Dedifferentiated amniotic fluid mesenchymal stem cell (primary cell): ENCODE data around the gene TAC3.
"Not testable (repeated sequence)": the region's sequence is repeated elsewhere in the genome, so short reads cannot be mapped to it uniquely, and the experiment has no call there.

ENCODE experiments used
- DNase-seq: peaks from one replicate; pipeline ENCODE4 v3.0.0-alpha.2; 2016; ENCODE audit errors: extremely low spot score

Gene TAC3

DNA sequence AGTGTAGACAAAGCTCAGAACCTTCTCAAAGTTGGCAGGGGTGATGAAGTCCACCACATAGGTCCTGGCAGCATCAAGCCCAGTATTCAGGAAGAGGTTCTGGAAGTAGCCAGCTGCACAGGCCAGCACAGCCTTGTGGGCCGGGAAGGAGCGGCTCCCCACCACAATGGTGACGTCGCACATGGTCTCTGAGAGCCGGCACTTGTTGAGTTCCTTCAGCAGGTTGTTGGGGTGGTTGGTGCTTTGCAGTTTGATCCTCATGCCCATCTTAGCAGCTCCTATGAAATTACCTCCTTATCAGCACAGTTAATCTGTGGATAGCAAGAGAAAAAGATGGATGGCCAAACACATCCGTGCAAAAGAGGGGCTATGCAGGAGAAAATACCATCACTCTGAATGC is 11.7 kb downstream of the TAC3 start:
- no peak for DNase-seq

DNA sequence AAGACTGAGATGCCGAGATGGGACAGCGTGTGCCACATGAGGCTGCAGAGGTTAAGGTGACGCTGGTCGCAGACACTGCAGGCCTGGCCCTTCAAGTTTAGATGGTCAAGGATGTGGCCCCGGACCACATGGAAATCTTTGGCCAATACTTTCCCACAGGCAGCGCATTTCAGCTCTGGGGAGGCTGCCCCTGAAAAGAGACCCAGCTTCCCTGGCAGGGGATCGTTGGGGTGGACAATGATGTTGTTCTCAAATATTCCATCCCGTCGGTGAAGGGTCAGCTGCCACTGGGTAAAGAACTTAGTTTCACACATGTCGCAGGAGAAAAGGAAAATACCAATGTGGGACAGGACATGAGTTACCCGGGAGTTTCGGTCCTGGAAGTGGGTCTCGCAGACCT is 12.9 kb downstream of the TAC3 start:
- DNase-seq = no peak

DNA sequence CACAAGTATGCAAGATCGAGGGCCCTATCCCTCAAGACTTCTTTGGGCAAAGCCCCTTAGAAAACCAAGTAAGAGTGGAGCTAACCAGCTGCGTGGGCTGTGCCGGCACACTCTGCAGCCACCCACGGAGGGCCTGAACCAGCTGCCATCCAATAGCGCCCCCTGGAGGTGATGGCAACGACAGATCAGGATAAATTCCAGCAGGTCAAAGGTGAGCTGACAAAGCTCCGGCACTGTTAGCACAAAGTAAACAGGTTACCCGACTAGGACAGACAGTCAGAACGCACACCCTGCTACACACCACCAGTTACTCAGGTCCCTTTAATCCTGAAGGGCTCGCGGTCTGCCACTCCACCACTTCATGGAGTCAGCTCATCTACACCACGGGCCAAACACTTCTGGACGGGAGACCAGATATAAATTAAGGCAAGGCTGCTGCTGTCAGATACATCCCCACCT is 14.9 kb downstream of the TAC3 start:
- DNase-seq = no peak

DNA sequence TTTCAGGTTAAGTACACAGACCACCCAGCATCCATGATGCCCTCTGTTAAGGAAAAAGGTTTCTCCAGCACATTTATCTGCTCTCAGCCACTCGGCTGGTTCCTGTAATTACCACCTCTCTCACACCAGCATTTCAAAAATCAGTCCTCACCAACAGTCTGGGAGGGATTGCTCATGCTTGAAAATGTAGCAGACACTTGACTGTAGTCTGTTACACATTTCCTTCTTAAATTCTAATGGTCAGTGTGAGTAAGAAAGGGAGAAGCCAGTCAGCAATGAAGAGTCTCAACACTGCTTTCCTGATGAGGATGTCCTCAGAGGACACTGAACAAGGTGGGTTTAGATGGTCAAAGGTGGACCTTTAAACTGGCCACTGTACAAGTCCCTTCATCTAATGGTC is 15.9 kb downstream of the TAC3 start:
- no peak for DNase-seq

DNA sequence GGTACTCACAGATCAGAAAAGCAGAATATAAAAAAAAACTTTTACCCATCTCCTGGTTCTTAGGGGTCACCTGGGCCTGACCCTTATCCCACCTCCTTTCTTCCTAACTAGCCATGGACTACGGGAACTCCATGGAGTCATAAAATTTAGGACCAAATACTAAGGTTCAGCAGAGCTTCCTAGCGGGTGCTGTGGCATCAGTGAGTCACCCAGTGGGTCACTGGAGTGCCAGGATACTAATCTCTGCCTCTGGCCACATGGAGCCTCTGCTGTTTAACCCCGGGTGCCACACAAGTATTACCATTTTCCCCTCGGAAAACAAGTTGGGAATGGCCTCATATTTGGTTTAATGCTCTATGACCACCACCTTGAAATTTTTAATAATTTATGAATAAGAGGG is 16.9 kb downstream of the TAC3 start:
- no peak for DNase-seq

DNA sequence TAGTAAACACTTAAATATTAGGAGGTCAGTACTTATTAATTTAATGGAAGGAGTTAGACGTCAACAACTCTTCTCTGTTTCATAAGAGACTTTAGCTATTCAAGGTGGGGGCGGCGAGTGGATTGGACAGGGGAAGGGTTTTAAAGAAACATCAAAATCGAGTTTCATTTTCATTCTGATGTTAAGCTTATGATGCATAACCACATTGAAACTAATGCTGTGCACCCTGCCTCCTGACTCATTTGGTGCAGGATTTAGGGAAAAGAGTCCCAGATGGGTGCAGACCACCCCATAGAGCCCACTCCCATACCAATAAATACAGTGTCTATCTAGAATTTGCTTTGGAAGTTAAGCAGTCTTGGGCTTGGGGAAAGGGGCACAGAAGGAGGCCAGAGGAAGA is 17.3 kb downstream of the TAC3 start:
- DNase-seq = no peak

DNA sequence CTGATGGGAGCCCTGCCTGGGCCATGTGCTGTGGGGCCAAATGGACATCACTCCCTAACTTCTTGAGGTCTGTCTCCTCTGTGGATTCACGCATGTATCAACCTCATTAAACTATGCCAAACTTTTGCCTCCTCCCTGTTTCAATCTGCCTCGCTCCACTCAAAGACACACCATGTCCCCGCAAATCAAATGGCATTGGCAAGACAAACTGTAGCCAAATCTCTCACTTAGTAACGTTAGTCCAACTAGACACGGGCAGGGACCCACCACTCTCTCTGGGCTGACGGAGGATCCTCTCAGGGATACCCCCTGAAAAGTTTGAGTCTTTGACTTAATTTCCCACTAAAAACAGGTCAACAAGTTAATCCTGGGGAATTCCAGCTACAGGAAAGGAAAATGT is 18.0 kb downstream of the TAC3 start:
- DNase-seq = no peak

DNA sequence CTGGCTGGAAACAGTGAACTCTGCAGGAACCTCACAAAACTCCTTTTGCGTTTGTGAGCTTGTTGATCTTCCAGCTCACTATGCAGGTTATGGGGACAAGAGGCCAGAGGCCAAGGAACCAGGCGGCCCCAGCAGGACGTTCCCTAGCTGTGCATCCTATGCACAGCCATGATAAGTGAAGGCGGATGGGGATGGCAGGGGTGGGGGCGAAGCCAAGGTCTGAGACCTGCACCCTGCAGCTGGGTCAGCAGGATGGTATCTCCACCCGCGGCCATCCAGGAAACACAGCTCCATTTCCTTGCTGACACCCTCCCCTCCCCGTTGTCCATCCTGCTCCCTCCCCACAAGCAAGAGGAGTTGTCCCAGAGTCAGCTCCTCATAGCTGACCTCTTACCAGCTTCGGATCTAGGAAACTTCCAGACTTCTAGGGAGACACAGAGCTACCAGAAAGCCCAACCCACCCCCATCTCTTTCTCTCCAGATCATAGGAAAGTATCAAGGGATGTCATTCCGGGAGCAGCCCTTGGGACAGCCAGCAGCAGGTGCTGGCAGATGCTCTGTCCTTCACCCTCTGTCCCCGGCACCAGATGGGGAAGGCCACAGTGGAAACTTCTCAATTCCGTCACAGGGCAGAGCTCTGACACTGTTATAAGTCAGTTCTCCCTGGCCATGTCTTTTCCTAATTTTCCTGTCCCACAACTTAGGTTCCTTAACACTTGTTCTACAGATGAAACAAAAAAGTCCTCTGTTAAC is 19.4 kb downstream of the TAC3 start:
- no peak for DNase-seq

DNA sequence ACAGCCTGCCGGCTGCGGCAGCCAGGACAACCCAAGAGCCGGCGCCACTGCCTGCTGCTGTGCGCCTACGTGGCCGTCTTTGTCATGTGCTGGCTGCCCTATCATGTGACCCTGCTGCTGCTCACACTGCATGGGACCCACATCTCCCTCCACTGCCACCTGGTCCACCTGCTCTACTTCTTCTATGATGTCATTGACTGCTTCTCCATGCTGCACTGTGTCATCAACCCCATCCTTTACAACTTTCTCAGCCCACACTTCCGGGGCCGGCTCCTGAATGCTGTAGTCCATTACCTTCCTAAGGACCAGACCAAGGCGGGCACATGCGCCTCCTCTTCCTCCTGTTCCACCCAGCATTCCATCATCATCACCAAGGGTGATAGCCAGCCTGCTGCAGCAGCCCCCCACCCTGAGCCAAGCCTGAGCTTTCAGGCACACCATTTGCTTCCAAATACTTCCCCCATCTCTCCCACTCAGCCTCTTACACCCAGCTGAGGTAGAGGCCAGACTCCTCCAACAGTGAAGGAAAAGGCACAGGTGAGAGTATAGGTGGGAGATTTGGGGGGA is 20.3 kb downstream of the TAC3 start:
- DNase-seq = no peak

DNA sequence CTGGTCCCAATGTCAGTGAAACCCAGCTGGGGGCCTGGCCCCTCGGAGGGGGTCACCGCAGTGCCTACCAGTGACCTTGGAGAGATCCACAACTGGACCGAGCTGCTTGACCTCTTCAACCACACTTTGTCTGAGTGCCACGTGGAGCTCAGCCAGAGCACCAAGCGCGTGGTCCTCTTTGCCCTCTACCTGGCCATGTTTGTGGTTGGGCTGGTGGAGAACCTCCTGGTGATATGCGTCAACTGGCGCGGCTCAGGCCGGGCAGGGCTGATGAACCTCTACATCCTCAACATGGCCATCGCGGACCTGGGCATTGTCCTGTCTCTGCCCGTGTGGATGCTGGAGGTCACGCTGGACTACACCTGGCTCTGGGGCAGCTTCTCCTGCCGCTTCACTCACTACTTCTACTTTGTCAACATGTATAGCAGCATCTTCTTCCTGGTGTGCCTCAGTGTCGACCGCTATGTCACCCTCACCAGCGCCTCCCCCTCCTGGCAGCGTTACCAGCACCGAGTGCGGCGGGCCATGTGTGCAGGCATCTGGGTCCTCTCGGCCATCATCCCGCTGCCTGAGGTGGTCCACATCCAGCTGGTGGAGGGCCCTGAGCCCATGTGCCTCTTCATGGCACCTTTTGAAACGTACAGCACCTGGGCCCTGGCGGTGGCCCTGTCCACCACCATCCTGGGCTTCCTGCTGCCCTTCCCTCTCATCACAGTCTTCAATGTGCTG is 21.0 kb downstream of the TAC3 start:
- no peak for DNase-seq

DNA sequence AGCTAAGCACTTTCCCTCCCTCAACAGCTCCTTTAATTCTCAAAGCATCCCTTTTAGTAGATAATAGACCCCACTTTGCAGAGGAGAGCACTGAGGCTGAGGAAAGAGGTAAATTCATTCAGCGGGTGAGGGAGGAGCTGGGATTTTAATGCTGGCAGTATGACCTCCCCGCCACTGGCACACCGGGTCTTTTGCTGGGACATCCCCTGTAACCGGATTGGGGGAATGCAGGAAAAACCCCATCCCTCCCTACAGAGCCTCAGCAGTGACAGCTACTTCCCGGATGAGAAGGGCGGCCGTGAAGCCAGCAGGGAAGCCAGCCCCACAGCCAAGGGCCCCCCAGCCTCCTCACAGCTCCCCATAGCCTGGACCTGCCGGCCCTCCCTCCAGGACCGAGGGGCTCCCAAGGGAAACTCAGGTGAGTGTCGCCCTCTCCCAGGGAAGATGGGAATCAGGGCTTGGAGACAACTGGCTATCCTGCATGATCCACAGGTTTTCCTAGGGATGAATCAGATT is 22.0 kb downstream of the TAC3 start:
- DNase-seq = no peak

DNA sequence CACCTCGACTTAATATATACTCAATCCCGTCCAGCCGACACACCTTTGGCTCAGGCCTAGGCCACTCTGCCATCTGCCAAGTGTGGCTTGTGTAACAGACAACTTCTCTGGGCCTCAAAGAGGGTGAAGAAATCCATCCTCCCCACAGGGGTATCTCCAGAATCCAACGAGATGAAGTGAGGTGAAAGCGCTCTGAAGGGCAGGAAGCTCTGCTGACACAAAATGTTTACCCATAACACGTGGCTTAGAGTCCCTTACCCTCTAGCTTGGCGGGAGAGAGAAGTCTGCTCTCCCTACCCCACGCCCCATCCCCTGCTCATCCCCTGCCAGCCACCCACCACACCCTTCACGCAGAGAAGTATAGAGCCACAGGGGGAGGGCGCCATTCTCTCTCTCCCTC is 23.0 kb downstream of the TAC3 start:
- DNase-seq = no peak

DNA sequence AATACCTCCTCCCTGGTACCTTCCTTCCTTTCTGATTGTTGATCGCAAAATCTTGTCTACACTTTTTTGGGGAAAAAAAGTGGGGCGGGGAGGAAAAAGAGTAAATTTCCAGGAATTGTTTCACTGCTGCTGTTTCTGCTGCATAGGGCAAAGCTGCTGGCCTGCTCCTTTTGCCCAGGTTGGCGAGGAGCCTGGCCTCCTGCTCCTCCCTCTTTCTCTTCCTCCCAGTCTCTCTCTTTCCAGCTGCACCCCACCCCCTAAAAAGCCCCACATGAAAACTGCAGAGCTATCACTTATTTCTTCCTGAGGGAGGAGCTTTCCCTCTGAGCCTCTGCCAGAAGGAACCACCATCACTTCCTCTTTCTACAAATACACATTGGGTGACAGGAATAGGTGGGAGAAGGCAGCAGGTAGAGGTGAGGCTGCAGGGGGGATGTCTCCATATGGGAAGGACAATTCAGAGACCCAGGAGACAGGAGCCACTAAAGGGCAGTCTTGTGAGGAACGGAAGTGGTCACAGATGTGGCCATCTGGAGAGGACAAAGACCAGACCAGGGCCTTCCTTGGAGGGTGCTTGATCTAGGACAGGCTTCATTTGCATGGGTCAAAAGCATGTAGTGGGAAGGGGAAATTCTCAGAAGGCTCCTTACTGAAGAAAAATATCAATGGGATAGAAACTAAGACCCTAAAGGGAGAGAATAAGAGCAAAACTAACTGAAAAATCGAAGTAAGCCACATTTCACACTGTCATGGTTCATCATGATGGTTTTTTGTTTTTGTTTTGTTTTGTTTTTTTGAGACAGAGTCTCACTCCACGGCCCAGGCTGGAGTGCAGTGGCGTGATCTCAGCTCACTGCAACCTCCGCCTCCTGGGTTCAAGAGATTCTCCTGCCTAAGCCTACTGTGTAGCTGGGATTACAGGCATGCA is 24.7 kb downstream of the TAC3 start:
- no peak for DNase-seq

DNA sequence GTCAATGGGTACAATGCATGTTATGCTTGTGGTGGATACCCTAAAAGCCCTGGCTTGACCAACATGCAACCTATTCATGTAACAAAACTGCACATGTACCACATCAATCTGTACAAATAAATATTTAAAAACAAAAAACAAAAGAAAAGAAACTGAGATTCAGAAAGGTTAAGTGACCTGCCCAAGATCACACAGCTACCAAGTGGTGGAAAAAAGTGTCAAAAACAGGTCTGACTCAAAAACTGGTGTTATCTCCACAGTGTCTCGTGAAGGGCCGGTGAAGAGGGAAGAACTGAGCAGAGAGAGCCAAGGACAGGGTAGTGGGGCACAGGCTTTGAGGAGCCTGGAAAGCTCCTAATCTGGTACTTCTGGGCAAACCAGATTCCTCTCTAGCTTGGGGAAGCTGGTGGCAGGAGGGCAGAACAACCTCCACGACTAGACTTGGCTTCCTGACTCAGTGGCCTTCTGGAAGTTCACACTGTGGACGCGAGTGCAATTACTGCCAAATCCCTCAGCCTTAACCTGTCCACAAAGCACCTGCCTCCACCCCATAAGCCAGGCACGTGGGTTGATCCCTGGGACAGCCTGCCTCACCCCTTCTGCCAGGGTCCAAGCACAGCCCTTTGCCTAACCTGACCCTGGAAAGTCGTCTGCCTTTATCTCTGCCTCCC is 25.5 kb downstream of the TAC3 start:
- DNase-seq = no peak

DNA sequence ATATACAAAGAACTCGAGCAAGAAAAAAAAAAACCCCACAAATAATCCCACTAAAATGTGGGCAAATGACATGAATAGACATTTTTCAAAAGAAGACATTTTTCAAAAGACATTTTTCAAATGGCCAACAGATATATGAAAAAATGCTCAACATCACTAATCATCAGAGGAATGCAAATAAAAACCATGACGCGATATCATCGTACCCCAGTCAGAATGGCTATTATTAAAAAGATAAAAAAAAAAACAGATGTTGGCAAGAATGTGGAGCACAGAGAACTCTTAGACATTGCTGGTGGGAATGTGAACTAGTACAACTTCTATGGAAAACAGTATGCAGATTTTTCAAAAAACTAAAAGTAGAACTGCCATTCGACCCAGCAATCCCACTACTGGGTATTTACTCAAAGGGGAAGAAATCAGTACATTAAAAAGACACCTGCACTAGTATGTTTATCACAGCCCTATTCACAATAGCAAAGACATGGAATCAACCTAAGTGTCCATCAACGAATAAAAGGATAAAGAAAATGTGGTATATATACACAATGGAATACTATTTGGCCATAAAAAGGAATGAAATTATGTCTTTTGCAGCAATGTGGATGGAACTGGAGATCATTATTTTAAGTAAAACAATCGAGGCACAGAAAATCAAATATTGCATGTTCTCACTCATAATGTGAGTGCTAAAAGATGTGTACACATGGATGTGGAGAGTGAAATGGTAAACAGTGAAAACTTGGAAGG is 26.3 kb downstream of the TAC3 start:
- DNase-seq = no peak

DNA sequence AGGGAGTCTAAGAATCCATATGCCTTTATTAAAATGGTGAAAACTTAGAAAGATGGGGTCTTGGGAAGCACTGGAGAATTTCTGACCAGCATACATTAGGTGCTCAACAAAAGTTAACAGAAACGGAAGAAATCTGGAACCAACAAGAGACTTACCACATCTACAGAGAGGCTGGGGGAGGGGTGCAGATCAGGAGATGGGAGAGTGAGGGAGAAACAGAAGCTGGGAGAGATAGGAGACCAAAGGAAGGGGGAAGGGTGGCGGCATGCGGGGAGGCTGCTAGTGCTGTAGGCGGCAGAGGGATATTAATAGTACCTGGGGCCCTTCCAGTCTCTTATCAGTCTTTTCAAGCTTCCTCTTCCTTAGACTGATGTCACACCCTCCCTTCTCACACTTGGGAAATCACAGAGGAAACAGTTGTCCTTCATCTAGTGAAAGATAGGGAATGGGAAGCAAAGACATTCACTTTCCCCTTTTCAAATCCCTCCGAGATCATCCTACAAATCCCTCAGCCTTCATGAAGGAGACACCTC is 28.1 kb downstream of the TAC3 start:
- no peak for DNase-seq

DNA sequence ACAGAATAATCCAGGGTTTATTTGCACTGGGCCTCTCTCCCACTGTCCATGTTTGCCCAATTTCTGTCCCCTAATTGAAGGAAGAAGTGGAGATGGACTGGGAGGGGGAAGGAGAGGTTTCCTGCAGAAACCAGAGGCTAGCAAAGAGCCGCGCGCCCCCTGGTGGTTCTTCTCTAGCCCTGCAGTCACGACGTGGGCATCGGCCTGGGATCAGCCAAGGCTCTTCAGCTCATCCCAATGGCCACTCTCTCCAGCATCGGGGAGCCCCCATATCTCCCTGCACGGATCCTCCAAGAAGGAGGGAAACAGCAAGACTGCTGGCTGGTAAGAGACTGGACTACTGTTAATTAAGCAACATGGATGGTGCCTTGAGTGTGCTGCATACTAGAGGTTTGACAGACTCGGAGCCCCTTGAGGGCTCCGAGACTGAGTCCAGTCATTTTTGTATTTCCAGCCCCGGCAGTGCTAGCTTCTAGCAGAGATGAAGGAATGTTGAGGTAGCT is 28.7 kb downstream of the TAC3 start:
- DNase-seq = peak; percentile 73

DNA sequence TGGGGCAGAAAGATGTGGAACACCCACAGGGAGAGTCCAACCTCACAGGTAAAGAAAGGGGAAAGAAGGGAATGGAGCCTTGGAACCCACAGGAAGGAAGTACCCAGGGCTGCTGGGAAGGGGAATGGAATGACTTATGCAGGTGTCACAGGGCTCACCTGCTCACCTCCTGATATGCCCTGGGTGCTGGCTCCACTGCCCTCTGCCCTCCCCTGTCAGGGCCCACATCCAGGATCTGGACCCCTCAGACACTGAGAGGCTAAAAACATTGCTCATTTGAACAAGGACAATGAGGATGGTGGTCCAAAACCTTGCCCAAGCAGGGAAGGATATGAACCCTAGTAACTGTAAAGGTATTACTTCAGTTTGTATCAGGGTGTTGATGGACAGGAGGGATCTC is 29.3 kb downstream of the TAC3 start:
- DNase-seq = no peak

DNA sequence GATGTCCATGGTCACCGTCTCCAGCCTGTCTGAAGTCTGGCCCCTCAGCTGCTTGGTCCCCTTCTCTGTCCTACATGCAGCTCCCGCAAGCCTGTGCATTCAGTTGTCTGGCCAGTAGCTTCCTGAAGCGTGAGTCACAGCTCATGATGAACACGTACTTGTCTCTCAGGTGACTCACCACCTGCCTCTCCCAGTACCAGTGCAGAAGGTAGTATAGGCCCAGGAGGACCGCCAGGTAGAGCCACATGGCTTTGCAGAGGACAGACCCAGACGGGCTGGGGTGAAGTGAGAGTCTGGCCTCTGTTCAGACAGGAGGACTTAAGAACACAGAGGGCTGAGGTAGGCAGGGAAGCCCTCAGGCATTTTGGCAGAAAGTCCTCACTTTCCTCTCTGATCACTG is 30.6 kb downstream of the TAC3 start:
- DNase-seq = not testable (repeated sequence)

DNA sequence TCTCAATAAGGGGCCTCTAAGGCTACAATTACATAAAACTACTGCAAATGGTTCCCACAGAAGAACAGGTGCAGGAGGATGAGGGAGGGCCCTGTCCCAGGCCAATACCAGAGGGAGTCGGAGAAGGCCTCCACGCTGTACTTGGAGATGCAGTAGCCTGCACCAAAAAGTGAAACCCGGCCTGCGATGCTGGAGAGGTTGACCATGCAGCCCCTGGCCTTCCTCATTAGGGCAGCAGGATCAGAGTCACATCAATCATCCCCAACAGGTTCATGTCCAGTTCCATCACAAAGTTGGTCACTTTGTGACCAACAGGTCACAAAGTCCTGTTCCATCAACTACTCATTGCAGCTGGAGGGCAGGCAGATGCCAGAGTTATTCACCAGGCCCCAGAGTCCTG is 32.9 kb downstream of the TAC3 start:
- DNase-seq = no peak
